ENCODE data around the gene YEATS2.

Gene YEATS2

GRCh38 chr3:183857863-183858262 lies 160.3 kb downstream of the YEATS2 start:
- CTCF ChIA-PET: no interaction called here
- no peak overlapping the region for H3K27ac ChIP-seq (ENCODE audit: extremely low read depth, low read depth, low read length)
- POLR2A ChIA-PET: no interaction called here
- no peaks in the 10 kb centered on the region for H3K4me1 ChIP-seq (ENCODE audit: control insufficient read depth, insufficient read depth, low read length)
- peaks cover 20 to 78% of the 10 kb centered on the region in 2 experiments for H3K36me3 ChIP-seq (ENCODE audit: control insufficient read depth in 2 of 2, insufficient read depth in 1 of 2, low read length in 2 of 2)
- no peaks in the 10 kb centered on the region for H3K9me3 ChIP-seq (ENCODE audit: control insufficient read depth, insufficient read depth, low read depth, low read length)
- H3K4me3 ChIP-seq (ENCODE audit: low read depth, low read length): no peak overlapping the region
- TF ChIP-seq HIC1 (tag by site-specific recombination; IDR thresholded peaks at IDR 0.05): no peak
- no peak for TF ChIP-seq ZNF266 (tag by site-specific recombination; IDR thresholded peaks at IDR 0.05; ENCODE audit: low read depth)
- no peak for TF ChIP-seq ZNF558 (tag by site-specific recombination; IDR thresholded peaks at IDR 0.05)
- TF ChIP-seq BCL11B (tag by site-specific recombination; IDR thresholded peaks at IDR 0.05; ENCODE audit: low read depth): no peak
- TF ChIP-seq ZNF23 (tag by site-specific recombination; IDR thresholded peaks at IDR 0.05; ENCODE audit: borderline replicate concordance): no peak
- TF ChIP-seq PRDM2 (tag by site-specific recombination; IDR thresholded peaks at IDR 0.05; ENCODE audit: borderline replicate concordance): no peak
- TF ChIP-seq ZNF223 (tag by site-specific recombination; IDR thresholded peaks at IDR 0.05): no peak
- no peak for TF ChIP-seq REPIN1 (tag by site-specific recombination; IDR thresholded peaks at IDR 0.05; ENCODE audit: low read depth)
- TF ChIP-seq ZNF660 (tag by site-specific recombination; IDR thresholded peaks at IDR 0.05): no peak
- TF ChIP-seq ZNF433 (tag by site-specific recombination; IDR thresholded peaks at IDR 0.05; ENCODE audit: low read depth): no peak
- no peak for TF ChIP-seq ZNF510 (tag by site-specific recombination; IDR thresholded peaks at IDR 0.05; ENCODE audit: insufficient replicate concordance)
- TF ChIP-seq ZNF596 (tag by site-specific recombination; IDR thresholded peaks at IDR 0.05): no peak
- no peak for TF ChIP-seq KLF8 (tag by site-specific recombination; IDR thresholded peaks at IDR 0.05)
- TF ChIP-seq BCL11A (tag by site-specific recombination; IDR thresholded peaks at IDR 0.05; ENCODE audit: low read depth): no peak
- TF ChIP-seq TRIM28 (IDR thresholded peaks at IDR 0.05; ENCODE audit: borderline replicate concordance, low read length): no peak
- no peak for TF ChIP-seq ZNF292 (tag by site-specific recombination; IDR thresholded peaks at IDR 0.05; ENCODE audit: borderline replicate concordance, low read depth)
